Thyroid gland (tissue), 4 donors: ENCODE measurements around the gene PLAC9. TPM values are rescaled to one million over a fixed set of nuclear protein-coding genes. Genes with fewer than 3 reads are reported as not detected.

Experiments
- DNase-seq, 2 donors: peaks; one replicate each; pipeline ENCODE4 v3.0.0-alpha.2; 2019
- H3K27ac ChIP-seq, 3 donors: fragments of 200-600 bp; sonication (generic); 1 replicate in 2 of 3; 2 replicates in 1 of 3; pipeline ENCODE4 v1.5.1; 2016 to 2019; ENCODE audit warnings: mild to moderate bottlenecking in 1 of 3, moderate library complexity in 1 of 3
- H3K27me3 ChIP-seq: fragments of 200-600 bp; sonication (generic); one replicate; pipeline ENCODE4 v1.5.1; 2019
- H3K36me3 ChIP-seq, 2 donors: fragments of 200-600 bp; sonication (generic); one replicate each; pipeline ENCODE4 v1.5.1; 2016 to 2019
- H3K4me1 ChIP-seq, 2 donors: fragments of 200-600 bp; sonication (generic); one replicate each; pipeline ENCODE4 v1.5.1; 2017 to 2019
- H3K4me3 ChIP-seq, 3 donors: fragments of 200-600 bp; sonication (generic); replicated peaks in 1 of 3; 1 replicate in 2 of 3; 2 replicates in 1 of 3; pipeline ENCODE4 v1.5.1; 2016; ENCODE audit warnings: mild to moderate bottlenecking in 1 of 3
- H3K9me3 ChIP-seq: fragments of 200-600 bp; sonication (generic); one replicate; pipeline ENCODE4 v1.5.1; 2017
- CTCF ChIP-seq, 6 experiments: fragments of 200-600 bp in 3 of 6; fragments of 450-650 bp in 3 of 6; sonication (generic) in 3 of 6; IDR thresholded peaks; one replicate each; pipeline ENCODE4 v1.5.1; 2016 to 2019; ENCODE audit warnings: antibody characterized with exemption in 6 of 6, mild to moderate bottlenecking in 2 of 6, inconsistent platforms in 1 of 6, moderate library complexity in 1 of 6
- POLR2A ChIP-seq, 2 donors: fragments of 450-650 bp; IDR thresholded peaks; one replicate each; pipeline ENCODE4 v1.6.1; 2017; ENCODE audit warnings: antibody characterized with exemption in 2 of 2, mild to moderate bottlenecking in 2 of 2, moderate library complexity in 1 of 2
- WGBS, 2 donors: methylation state at CpG; one replicate each; pipeline ENCODE4 v1.1.5; 2017; 5-methylcytosine and 5-hydroxymethylcytosine counted together
- intact Hi-C: fragments of 100-400 bp; cut with DNase I; formaldehyde crosslinking; loops from one replicate; pipeline ENCODE4 v1.15.1; 2023
- total RNA-seq, 4 donors: library from RNA; depleted of rRNA; stranded (reverse); fragments of >200 nt; gene quantifications; one replicate each; pipeline ENCODE4 v1.2.3, GENCODE V29; 2016

The PLAC9 gene
- total RNA-seq, 4 donors from 2014 or later = 5.5 to 65.6 (median 33.6) TPM

- intact Hi-C loops = loop anchor here (10.0 kb wide), 1 partner anchor 55 kb away; the partner anchor contains the start of gene ANXA11
- no peak for DNase-seq
- H3K36me3 ChIP-seq = peaks cover 7 to 8% of the 10 kb centered on the region in 2 donors
- H3K27me3 ChIP-seq = no peaks in the 10 kb centered on the region
- no peak for TF ChIP-seq CTCF (IDR thresholded peaks at IDR 0.05)
- no peak for TF ChIP-seq POLR2A (IDR thresholded peaks at IDR 0.05)
- H3K4me1 ChIP-seq = no peaks in the 10 kb centered on the region
- 69 to 73% methylated on average over 2 of the region's 2 CpGs for whole genome bisulfite sequencing, 2 donors
- H3K9me3 ChIP-seq = no peaks in the 10 kb centered on the region
- no peak overlapping the region for H3K27ac ChIP-seq
- H3K4me3 ChIP-seq = no peak overlapping the region
Measured at GRCh38 chr10:80150172-80150571, 17.6 kb downstream of the PLAC9 start.

DNA sequence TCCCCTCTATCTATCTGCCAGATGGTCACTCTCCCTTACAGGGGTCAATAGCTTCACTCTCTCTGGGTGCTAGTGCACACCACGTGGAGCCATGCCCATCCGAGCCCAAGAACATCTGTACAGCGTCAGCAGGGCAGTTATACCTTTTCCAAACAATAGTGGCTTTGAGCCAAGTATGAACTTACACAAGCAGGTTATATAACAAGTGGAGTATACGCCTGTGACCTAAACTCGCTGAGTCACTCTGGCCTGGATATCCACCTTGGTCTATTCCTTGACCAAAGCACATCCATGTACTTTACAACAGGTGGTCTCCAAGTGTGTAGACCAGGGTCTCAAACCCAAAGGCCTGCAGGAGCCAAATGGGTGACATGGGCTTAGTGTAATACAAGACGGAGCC, 20.3 kb downstream of the PLAC9 start:
- Histone ChIP-seq H3K36me3 (peaks cover 24 to 33% of the 10 kb centered on the region in 2 donors), H3K9me3 (no peaks in the 10 kb centered on the region), H3K27ac (no peak overlapping the region), H3K4me1 (peaks cover 0 to 5% of the 10 kb centered on the region in 2 donors), H3K27me3 (no peaks in the 10 kb centered on the region), H3K4me3 (no peak overlapping the region)
- intact Hi-C loops = loop anchor here (10.0 kb wide), 1 partner anchor 52 kb away; the partner anchor contains the start of gene ANXA11
- no peak for DNase-seq
- TF ChIP-seq POLR2A (IDR thresholded peaks at IDR 0.05) (no peak), CTCF (IDR thresholded peaks at IDR 0.05) (no peak)
- 93 to 96% methylated on average over 6 of the region's 6 CpGs for WGBS, 2 donors

GRCh38 chr10:80153460-80153859, 20.9 kb downstream of the PLAC9 start:
- peaks cover 25 to 39% of the 10 kb centered on the region in 2 donors for H3K36me3 ChIP-seq
- 69 to 89% methylated on average over 3 of the region's 3 CpGs for WGBS, 2 donors
- H3K9me3 ChIP-seq = no peaks in the 10 kb centered on the region
- peaks cover 0 to 11% of the 10 kb centered on the region in 2 donors for H3K4me1 ChIP-seq
- H3K4me3 ChIP-seq = no peak overlapping the region
- no peaks in the 10 kb centered on the region for H3K27me3 ChIP-seq
- TF ChIP-seq POLR2A (IDR thresholded peaks at IDR 0.05) = no peak
- TF ChIP-seq CTCF (IDR thresholded peaks at IDR 0.05) = no peak
- intact Hi-C loops = loop anchor here (10.0 kb wide), 1 partner anchor 51 kb away; the partner anchor contains the start of gene ANXA11
- DNase-seq = no peak
- H3K27ac ChIP-seq = no peak overlapping the region

- H3K4me3 ChIP-seq = no peak overlapping the region
- intact Hi-C loops = loop anchor here (10.0 kb wide), 1 partner anchor 50 kb away; the partner anchor contains the start of gene ANXA11
- no peaks in the 10 kb centered on the region for H3K9me3 ChIP-seq
- peaks cover 0 to 21% of the 10 kb centered on the region in 2 donors for H3K4me1 ChIP-seq
- WGBS, 2 donors = 93 to 99% methylated on average over 5 of the region's 5 CpGs
- DNase-seq = no peak
- peak overlapping the region in 2 of 3 donors; percentile 48 for H3K27ac ChIP-seq
- TF ChIP-seq CTCF (IDR thresholded peaks at IDR 0.05) (no peak), POLR2A (IDR thresholded peaks at IDR 0.05) (no peak)
- peaks cover 29 to 42% of the 10 kb centered on the region in 2 donors for H3K36me3 ChIP-seq
- H3K27me3 ChIP-seq = no peaks in the 10 kb centered on the region
Measured at GRCh38 chr10:80154626-80154977, 22.1 kb downstream of the PLAC9 start.

GRCh38 chr10:80154978-80155695, 22.6 kb downstream of the PLAC9 start:
- no peak for DNase-seq
- H3K4me3 ChIP-seq = no peak overlapping the region
- H3K27ac ChIP-seq = peak overlapping the region in 2 of 3 donors; percentile 48
- H3K36me3 ChIP-seq = peaks cover 29 to 42% of the 10 kb centered on the region in 2 donors
- intact Hi-C loops = loop anchor here (10.0 kb wide), 1 partner anchor 50 kb away; the partner anchor contains the start of gene ANXA11
- H3K27me3 ChIP-seq = no peaks in the 10 kb centered on the region
- peaks cover 0 to 24% of the 10 kb centered on the region in 2 donors for H3K4me1 ChIP-seq
- no peak for TF ChIP-seq CTCF (IDR thresholded peaks at IDR 0.05)
- no peak for TF ChIP-seq POLR2A (IDR thresholded peaks at IDR 0.05)
- H3K9me3 ChIP-seq = no peaks in the 10 kb centered on the region
- WGBS, 2 donors = 82% methylated on average over 10 of the region's 10 CpGs
